Ureter (tissue), 1 donor: Measurements from ENCODE around the gene SELENOM. TPM values are rescaled to one million over a fixed set of nuclear protein-coding genes. Genes with fewer than 3 reads are reported as not detected.
"Not testable (repeated sequence)": the region's sequence is repeated elsewhere in the genome, so short reads cannot be mapped to it uniquely, and the experiment has no call there.

Experiments used
- DNase-seq: peaks from one replicate; pipeline ENCODE4 v3.0.0-alpha.2; 2020; ENCODE audit warnings: low spot score
- total RNA-seq: library from RNA; stranded (reverse); gene quantifications from one replicate; pipeline ENCODE4 v1.2.4, GENCODE V29; 2023
- donor health status: DM: yes; HTN: yes; CAD: no.

SELENOM gene
- total RNA-seq, 1 donor from 2014 or later = 259 TPM

DNA sequence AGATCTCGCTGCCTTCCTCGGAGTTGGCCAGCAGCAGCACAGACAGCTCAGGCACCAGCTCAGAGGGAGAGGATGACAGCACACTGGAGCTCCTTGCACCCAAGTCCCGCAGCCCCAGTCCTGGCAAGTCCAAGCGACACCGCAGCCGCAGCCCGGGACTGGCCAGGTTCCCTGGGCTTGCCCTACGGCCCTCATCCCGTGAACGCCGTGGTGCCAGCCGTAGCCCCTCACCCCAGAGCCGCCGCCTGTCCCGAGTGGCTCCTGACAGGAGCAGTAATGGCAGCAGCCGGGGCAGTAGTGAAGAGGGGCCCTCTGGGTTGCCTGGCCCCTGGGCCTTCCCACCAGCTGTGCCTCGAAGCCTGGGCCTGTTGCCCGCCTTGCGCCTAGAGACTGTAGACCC is 26.5 kb upstream of the SELENOM start:
- no peak for DNase-seq

GRCh38 chr22:31130873-31131272 is 23.5 kb upstream of the SELENOM start:
- no peak for DNase-seq

- DNase-seq = no peak
Observed at GRCh38 chr22:31128156-31128555, 20.8 kb upstream of the SELENOM start.

DNA sequence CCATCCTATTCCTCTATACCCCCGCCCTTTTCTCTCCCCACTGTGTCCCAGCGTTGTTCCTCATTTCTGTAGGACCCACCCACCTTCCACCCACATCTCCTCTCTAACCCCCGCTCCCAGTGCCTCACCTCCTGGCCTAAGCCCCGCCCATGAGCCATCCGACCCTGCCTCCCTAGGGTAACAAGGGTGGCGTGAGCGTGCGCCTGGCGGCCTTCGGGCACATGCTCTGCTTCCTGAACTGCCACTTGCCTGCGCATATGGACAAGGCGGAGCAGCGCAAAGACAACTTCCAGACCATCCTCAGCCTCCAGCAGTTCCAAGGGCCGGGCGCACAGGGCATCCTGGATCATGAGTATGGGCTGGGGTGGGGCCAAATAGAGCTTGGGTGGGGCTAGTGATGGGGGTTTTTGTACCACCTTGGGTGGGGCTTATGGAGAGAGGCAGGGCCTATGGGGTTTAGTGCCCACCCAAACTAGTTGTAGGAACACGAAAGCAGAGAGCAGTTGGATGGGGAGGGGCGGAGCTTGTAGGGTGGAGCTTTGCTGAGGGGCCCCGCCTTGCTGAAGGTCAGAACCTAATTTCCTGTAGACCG is 19.9 kb upstream of the SELENOM start:
- no peak for DNase-seq

GRCh38 chr22:31126869-31127175 is 19.5 kb upstream of the SELENOM start:
- DNase-seq = no peak

DNA sequence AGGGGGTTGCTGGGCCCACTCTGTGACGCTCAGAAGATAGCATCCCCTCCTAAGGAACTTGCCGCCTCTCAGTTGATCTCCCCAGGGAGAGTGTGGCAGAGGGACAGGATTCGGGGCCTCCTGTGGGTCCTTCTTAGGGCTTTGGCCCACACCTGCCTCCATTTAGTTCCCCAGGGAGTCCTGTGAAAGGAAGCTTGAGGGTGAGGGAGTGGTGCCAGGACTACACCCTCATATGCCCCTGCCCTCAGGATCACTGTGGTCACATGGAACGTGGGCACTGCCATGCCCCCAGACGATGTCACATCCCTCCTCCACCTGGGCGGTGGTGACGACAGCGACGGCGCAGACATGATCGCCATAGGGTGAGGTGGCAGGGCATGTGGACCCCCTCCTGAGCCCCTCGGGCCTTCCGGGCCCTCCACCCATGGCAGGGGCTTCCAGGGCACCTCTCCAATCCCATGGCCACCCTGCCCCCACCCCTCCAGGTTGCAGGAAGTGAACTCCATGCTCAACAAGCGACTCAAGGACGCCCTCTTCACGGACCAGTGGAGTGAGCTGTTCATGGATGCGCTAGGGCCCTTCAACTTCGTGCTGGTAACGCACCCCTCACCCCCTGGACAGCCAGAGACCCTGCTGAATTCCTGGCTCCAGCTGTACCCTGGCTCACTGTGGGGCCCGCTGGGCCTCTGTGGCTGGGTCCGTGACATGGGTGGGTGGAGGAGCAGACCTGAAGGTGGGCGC is 18.9 kb upstream of the SELENOM start:
- DNase-seq = no peak

DNA sequence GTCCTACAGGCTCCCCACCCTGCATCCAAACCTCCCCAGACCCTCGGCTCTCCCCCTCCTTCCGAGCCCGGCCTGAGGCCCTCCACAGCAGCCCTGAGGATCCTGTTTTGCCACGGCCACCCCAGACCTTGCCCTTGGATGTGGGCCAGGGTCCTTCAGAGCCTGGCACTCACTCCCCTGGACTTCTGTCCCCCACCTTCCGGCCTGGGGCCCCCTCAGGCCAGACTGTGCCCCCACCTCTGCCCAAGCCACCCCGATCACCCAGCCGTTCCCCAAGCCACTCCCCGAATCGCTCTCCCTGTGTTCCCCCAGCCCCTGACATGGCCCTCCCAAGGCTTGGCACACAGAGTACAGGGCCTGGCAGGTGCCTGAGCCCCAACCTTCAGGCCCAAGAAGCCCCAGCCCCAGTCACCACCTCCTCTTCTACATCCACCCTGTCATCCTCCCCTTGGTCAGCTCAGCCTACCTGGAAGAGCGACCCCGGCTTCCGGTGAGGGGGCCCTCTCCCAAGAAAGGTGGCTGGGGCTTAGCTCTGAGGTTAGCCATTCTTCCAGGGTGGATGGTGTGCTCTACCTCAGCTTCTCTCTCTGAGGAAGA is 18.3 kb upstream of the SELENOM start:
- DNase-seq = no peak

GRCh38 chr22:31124811-31125465 is 17.6 kb upstream of the SELENOM start:
- DNase-seq = no peak

DNA sequence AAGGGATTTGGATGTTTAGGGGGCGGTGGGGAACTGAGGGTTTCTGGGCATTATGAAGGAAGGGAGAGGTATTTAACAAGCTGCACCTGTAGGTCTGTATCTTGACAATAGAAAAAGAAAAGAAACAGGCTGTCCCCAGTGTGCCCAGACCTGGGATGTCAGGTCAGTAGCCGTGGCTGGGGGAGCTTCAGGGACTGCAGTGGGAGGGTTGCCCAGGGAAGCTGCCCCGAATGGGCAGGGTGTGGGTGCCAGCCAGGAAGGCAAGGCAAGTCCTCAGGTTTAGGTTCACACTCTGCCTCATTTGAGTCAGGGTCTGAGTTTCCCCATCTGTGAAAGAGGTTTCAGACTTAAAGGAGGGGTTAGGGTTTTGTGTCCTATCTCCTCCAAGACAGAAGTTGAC is 16.9 kb upstream of the SELENOM start:
- DNase-seq = no peak

DNA sequence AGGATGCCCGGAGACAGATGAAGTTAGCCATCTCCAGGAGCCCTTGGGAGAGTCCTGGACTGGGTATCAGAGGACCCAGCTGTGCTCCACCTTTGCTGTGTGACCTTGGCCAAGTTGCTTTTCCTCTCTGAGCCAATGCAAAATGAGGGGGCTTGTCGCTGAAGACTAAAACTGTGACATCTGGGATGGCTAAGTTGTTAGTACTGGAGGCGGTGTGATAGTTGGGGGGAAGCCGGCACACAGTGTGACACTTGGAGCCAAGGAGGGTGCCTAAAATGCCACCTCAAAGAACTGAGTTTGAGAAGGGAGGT is 15.9 kb upstream of the SELENOM start:
- no peak for DNase-seq

DNA sequence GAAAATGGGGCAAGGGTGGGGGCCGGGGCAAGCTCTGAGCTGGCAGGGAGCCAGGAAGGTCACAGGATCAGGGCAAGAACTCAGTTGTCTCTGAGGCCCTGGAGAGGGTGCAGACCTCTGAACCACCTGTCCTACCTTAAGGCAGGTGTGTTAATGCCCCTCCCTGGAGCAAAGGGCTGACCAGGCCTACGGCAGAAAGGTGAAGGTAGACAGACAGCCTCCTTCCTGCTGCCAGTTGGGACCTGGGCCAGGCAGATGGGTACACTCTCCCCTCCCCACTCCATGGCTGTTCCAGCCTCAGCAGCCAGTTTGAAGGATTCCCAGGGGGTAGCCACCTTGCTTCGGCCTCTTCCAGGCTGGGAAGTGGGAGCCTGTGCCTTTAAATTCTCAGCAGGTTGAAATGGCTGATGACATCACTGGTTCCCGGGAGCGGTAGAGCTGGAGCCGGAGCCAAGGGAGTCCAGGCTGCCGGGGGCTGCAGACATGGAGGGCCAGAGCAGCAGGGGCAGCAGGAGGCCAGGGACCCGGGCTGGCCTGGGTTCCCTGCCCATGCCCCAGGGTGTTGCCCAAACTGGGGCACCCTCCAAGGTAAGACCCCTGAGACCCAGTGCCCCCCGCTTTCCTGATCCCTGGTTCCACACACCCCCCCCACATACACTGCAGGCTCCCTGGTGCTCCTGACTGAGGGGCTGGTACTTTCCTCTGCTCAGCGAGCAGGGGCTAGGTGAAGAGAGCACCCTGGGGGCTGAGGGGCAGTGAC is 15.3 kb upstream of the SELENOM start, which contains the start of gene INPP5J:
TSS of gene INPP5J (plus strand) at position 435 of the 760 bp plus-strand sequence. CDS start at position 484, 49 bp downstream.
- no peak for DNase-seq

DNA sequence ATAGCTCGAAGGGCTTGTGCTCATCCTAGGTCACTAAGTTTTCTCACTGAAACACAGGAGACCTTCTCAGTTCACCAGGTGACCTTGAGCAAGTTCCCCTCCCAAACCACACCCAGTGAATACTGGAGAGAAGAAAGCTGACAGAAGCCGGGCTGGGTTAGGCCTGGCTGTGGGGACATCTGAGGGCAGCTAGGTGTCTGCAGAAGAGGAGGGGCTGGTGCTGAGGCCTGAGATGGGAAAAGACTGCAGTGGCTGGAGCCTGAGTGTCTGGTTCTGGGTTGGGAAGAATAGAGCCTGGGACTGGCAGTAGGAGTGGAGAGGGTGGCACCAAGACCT is 14.8 kb upstream of the SELENOM start:
- DNase-seq = no peak

GRCh38 chr22:31121403-31121802 is 14.0 kb upstream of the SELENOM start:
- no peak for DNase-seq

- no peak for DNase-seq
Observed at GRCh38 chr22:31120642-31121041, 13.3 kb upstream of the SELENOM start.

DNA sequence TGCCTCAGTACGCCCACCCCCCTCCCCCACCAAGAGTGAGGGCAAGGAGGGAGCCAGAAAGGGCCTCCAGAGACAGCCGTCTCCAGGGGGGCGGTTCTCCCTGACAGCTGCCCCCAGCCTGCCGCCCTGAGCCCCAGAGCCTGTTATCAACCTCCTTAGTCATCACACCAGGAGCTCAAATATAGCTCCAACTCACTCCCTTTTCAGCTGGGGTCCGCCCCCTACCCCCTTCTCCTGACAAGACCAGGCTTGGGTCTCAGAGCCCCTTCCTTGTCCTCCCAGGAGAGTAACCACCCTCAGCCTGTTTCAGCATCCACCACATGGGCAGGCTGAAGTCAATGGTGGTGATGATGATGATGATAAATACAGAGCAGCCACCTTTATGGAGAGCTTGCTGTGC is 12.9 kb upstream of the SELENOM start:
- DNase-seq = no peak

DNA sequence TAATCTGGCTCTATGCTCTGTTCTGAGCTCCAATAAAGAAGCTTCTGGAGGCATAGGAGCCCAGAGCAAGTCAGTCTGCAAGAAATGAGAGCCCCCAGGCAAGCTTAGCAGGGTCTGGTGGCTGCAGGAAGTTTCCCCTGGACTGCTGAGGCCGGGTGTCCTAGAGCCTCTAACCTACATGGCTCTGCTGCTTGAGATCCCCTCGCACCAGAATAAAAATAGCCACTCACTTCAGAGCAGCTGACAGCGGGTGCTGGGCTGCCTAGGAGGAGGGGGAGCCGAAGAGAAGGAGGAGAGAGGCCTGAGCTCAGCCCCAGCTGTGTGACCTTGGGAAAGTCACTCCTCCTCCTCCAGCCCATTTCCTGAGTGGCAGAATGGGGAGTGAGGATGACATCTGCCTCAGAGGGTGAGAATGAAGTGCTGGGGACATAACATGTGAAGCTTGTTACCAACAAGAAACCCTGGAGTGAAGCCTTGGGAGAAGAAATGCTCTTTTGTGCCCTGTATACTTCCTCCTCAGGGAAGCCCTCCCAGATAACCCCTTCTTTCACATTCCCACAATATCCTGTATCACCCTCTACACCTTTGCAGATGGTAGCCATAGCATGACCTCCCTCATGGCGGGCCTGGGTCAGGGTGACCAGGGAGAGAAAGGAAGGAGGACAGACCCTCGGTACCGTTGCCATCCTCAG is 11.8 kb upstream of the SELENOM start:
- DNase-seq = no peak

- no peak for DNase-seq
Observed at GRCh38 chr22:31118046-31118820, 10.9 kb upstream of the SELENOM start.

- DNase-seq = not testable (repeated sequence)
Observed at GRCh38 chr22:31112547-31113091, 5.3 kb upstream of the SELENOM start.

DNA sequence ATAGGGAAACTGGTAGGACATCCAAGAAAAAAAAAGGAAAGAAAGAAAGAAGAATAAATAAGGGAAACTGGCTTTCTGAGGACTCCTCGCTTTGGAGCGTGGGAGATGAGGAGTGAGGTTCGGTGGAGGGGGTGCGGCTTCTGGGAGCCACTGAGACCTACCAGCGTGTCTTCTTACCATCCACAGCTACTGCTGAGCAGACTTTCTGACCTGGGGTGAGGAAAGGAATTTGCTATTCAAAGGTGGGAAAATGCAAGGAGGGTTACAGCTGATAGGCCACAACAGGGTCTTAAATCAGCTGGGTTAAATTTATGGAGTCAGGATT is 488 bp upstream of the SELENOM start:
- DNase-seq = no peak

DNA sequence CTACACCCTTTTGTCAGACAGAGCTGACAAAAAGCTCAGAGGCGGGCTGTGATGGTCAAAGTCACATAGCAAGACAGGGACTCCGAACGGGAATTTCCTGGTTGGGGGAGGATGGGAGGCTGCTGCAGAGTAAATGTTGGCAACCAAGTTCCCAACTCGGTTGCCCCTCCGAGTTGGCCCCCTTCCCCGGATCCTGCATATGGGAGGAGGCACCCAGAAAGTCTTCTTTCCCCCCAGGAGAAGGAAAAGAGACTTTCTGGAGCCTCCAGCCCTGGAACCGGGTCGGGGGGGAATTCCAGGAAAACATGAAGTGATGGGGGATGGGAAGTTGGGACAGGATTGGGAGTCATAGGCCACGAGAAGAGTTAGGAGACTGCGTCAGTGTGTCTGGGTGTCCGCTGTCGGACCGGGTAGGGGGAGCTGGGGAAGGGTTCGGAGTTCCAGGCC is 614 bp downstream of the SELENOM start:
- DNase-seq = no peak
